ENCODE results near the gene ITGAE.

ITGAE gene

DNA sequence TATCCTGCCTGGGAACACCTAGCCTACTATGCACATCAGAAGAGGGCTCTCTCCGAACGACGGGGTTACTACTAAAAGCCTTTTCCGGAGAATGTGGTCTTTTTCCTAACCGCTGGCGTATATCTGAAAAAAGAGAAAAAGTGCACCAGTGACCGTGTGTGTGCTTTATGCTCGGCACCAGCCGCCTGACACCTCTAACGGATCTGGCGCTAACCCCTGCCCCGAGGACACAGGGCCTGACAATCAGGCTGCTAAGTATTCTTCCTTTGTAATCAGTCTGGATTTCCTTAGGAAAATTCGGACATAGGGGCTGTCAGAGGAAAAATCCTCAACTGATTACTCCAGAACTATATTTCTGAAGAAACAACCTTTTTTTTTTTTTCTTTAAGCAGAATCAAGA, 13.4 kb upstream of the ITGAE start:
- Histone ChIP-seq H3K4me1 (ENCODE audit: insufficient read depth, low read length) (no peaks in the 10 kb centered on the region), H3K9ac (ENCODE audit: low read depth, low read length) (no peak overlapping the region), H3K27me3 (ENCODE audit: insufficient read depth, low read length) (no peaks in the 10 kb centered on the region), H3K4me3 (ENCODE audit: low read length) (no peak overlapping the region), H3K27ac (ENCODE audit: low read depth, low read length) (no peak overlapping the region), H3K36me3 (ENCODE audit: insufficient read depth, low read length) (peaks cover 96% of the 10 kb centered on the region), H3K9me3 (ENCODE audit: insufficient read depth, low read depth, low read length) (no peaks in the 10 kb centered on the region)
- WGBS = 96% methylated on average over 13 of the region's 13 CpGs

DNA sequence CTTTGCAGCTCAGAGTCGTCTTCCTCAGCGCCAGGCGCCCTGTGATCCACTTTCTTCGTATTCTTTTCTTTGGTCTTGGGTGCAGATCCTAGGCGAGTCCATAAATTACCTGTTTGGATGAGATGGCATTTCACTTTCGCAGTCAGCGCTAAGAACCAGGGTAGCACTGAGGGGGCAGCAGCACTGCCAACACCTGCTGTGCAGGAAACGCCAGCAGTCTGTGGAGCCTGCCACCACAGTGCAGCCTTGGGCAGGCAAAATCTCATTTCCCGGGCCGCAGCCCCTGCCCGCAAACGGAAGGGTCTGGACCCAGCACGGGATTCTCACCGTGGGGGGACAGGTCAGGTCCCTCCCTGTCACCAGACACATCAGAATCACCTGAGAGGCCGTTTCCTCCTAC, 12.2 kb upstream of the ITGAE start:
- Histone ChIP-seq H3K4me1 (ENCODE audit: insufficient read depth, low read length) (no peaks in the 10 kb centered on the region), H3K9me3 (ENCODE audit: insufficient read depth, low read depth, low read length) (no peaks in the 10 kb centered on the region), H3K9ac (ENCODE audit: low read depth, low read length) (no peak overlapping the region), H3K4me3 (ENCODE audit: low read length) (no peak overlapping the region), H3K27ac (ENCODE audit: low read depth, low read length) (no peak overlapping the region), H3K27me3 (ENCODE audit: insufficient read depth, low read length) (no peaks in the 10 kb centered on the region), H3K36me3 (ENCODE audit: insufficient read depth, low read length) (peaks cover 96% of the 10 kb centered on the region)
- 93% methylated on average over 15 of the region's 15 CpGs for WGBS

GRCh38 chr17:3812771-3813170, 11.8 kb upstream of the ITGAE start:
- 96% methylated on average over 12 of the region's 12 CpGs for WGBS
- H3K27ac ChIP-seq (ENCODE audit: low read depth, low read length) = no peak overlapping the region
- no peak overlapping the region for H3K9ac ChIP-seq (ENCODE audit: low read depth, low read length)
- no peaks in the 10 kb centered on the region for H3K9me3 ChIP-seq (ENCODE audit: insufficient read depth, low read depth, low read length)
- no peaks in the 10 kb centered on the region for H3K27me3 ChIP-seq (ENCODE audit: insufficient read depth, low read length)
- peaks cover 96% of the 10 kb centered on the region for H3K36me3 ChIP-seq (ENCODE audit: insufficient read depth, low read length)
- no peaks in the 10 kb centered on the region for H3K4me1 ChIP-seq (ENCODE audit: insufficient read depth, low read length)
- no peak overlapping the region for H3K4me3 ChIP-seq (ENCODE audit: low read length)

DNA sequence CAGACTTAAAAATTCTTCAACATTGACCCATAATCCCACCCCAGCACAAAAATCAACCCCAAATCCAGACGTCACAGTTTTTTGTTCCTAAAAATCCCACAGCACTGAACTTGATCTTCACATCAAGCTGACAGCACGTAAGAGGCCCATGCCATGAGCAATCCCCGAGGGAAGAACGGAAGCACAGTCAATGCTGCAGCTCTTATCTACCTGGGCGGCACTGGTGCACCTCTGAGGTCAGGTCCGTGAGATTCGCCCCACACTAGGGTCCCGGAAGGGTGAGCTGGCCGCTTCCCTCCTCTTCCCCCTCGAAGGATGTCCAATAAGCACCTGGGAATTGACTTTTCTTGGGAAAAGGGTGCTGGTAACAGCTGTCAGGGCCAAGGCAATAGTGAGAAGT, 11.3 kb upstream of the ITGAE start:
- Histone ChIP-seq H3K36me3 (ENCODE audit: insufficient read depth, low read length) (peaks cover 97% of the 10 kb centered on the region), H3K9me3 (ENCODE audit: insufficient read depth, low read depth, low read length) (no peaks in the 10 kb centered on the region), H3K4me3 (ENCODE audit: low read length) (no peak overlapping the region), H3K27me3 (ENCODE audit: insufficient read depth, low read length) (no peaks in the 10 kb centered on the region), H3K27ac (ENCODE audit: low read depth, low read length) (no peak overlapping the region), H3K9ac (ENCODE audit: low read depth, low read length) (no peak overlapping the region), H3K4me1 (ENCODE audit: insufficient read depth, low read length) (no peaks in the 10 kb centered on the region)
- WGBS = 92% methylated on average over 10 of the region's 10 CpGs

DNA sequence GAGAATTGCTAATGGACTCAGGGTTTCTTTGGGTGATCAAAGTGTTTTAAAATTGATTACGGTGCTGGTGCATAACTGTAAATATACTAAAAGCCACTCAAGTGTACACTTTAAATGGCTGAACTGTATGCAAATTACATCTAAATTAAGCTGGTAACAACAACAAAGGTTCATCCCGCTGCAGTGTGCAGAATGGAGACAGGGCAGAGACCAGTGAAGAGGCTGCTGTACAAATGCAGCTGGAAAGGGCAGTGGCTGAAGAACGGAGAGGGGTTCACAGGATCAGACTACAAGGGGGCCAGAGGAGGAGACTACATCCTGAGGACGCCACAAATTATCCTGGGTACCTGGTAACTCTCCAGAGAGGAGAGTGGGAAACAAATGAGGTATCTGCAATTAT, 9.0 kb upstream of the ITGAE start:
- WGBS = 90% methylated on average over 4 of the region's 4 CpGs
- Histone ChIP-seq H3K27me3 (ENCODE audit: insufficient read depth, low read length) (no peaks in the 10 kb centered on the region), H3K4me1 (ENCODE audit: insufficient read depth, low read length) (no peaks in the 10 kb centered on the region), H3K36me3 (ENCODE audit: insufficient read depth, low read length) (peaks cover 94% of the 10 kb centered on the region), H3K4me3 (ENCODE audit: low read length) (no peak overlapping the region), H3K27ac (ENCODE audit: low read depth, low read length) (no peak overlapping the region), H3K9me3 (ENCODE audit: insufficient read depth, low read depth, low read length) (no peaks in the 10 kb centered on the region), H3K9ac (ENCODE audit: low read depth, low read length) (no peak overlapping the region)

- Histone ChIP-seq H3K4me3 (ENCODE audit: low read length) (no peak overlapping the region), H3K27ac (ENCODE audit: low read depth, low read length) (no peak overlapping the region), H3K36me3 (ENCODE audit: insufficient read depth, low read length) (peaks cover 85% of the 10 kb centered on the region), H3K27me3 (ENCODE audit: insufficient read depth, low read length) (no peaks in the 10 kb centered on the region), H3K9ac (ENCODE audit: low read depth, low read length) (no peak overlapping the region), H3K4me1 (ENCODE audit: insufficient read depth, low read length) (no peaks in the 10 kb centered on the region), H3K9me3 (ENCODE audit: insufficient read depth, low read depth, low read length) (no peaks in the 10 kb centered on the region)
- WGBS = 95% methylated on average over 4 of the region's 4 CpGs
Measured at GRCh38 chr17:3809135-3809534, 8.1 kb upstream of the ITGAE start.

DNA sequence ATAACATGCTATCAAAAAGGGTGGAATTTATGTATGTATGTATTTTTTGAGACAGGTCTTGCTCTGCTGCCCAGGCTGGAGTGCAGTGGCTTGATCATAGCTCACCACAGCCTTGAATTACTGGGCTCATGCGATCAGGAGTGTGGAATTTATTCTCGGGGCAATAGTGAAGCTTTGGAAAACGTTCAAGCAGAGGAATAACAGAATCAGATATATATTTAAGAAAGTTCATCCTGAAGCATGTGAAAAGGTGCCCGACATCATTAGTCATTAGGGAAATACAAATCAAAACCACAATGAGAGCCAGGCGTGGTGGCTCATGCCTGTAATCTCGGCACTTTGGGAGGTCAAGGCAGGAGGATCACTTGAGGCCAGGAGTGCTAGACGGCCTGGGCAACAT, 7.7 kb upstream of the ITGAE start:
- peaks cover 81% of the 10 kb centered on the region for H3K36me3 ChIP-seq (ENCODE audit: insufficient read depth, low read length)
- no peaks in the 10 kb centered on the region for H3K4me1 ChIP-seq (ENCODE audit: insufficient read depth, low read length)
- no peak overlapping the region for H3K4me3 ChIP-seq (ENCODE audit: low read length)
- 96% methylated on average over 7 of the region's 7 CpGs for WGBS
- no peak overlapping the region for H3K27ac ChIP-seq (ENCODE audit: low read depth, low read length)
- H3K27me3 ChIP-seq (ENCODE audit: insufficient read depth, low read length) = no peaks in the 10 kb centered on the region
- H3K9ac ChIP-seq (ENCODE audit: low read depth, low read length) = no peak overlapping the region
- H3K9me3 ChIP-seq (ENCODE audit: insufficient read depth, low read depth, low read length) = no peaks in the 10 kb centered on the region

GRCh38 chr17:3805581-3805980, 4.6 kb upstream of the ITGAE start:
- H3K9ac ChIP-seq (ENCODE audit: low read depth, low read length) = no peak overlapping the region
- H3K4me1 ChIP-seq (ENCODE audit: insufficient read depth, low read length) = no peaks in the 10 kb centered on the region
- no peak overlapping the region for H3K27ac ChIP-seq (ENCODE audit: low read depth, low read length)
- H3K9me3 ChIP-seq (ENCODE audit: insufficient read depth, low read depth, low read length) = no peaks in the 10 kb centered on the region
- no peak overlapping the region for H3K4me3 ChIP-seq (ENCODE audit: low read length)
- WGBS = 89% methylated on average over 5 of the region's 5 CpGs
- no peaks in the 10 kb centered on the region for H3K27me3 ChIP-seq (ENCODE audit: insufficient read depth, low read length)
- peaks cover 67% of the 10 kb centered on the region for H3K36me3 ChIP-seq (ENCODE audit: insufficient read depth, low read length)

GRCh38 chr17:3804503-3804931, 3.5 kb upstream of the ITGAE start:
- H3K9ac ChIP-seq (ENCODE audit: low read depth, low read length) = no peak overlapping the region

DNA sequence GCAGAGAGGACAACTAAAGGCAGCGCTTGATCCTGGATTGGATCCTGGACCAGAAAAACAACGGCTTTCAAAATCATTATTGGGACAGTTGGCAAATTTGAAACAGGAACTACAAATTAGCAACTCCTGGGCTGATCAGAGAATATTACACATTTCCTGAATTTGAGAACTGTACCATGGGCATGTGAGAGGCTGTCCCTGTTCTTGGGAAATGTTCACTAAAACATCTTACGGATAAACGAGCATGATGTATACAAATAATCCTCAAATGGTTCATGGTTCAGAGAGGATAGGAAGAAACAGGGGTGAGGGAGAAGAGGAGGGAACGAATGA, 2.3 kb upstream of the ITGAE start:
- no peaks in the 10 kb centered on the region for H3K9me3 ChIP-seq (ENCODE audit: insufficient read depth, low read depth, low read length)
- no peaks in the 10 kb centered on the region for H3K27me3 ChIP-seq (ENCODE audit: insufficient read depth, low read length)
- no peak overlapping the region for H3K27ac ChIP-seq (ENCODE audit: low read depth, low read length)
- no peak overlapping the region for H3K4me3 ChIP-seq (ENCODE audit: low read length)
- no peaks in the 10 kb centered on the region for H3K4me1 ChIP-seq (ENCODE audit: insufficient read depth, low read length)
- H3K9ac ChIP-seq (ENCODE audit: low read depth, low read length) = no peak overlapping the region
- H3K36me3 ChIP-seq (ENCODE audit: insufficient read depth, low read length) = peaks cover 46% of the 10 kb centered on the region
- WGBS = 92% methylated on average over 5 of the region's 5 CpGs

More at GRCh38 chr17:3804503-3804931, 3.5 kb upstream of the ITGAE start:
- Histone ChIP-seq H3K4me1 (ENCODE audit: insufficient read depth, low read length) (no peaks in the 10 kb centered on the region), H3K27me3 (ENCODE audit: insufficient read depth, low read length) (no peaks in the 10 kb centered on the region), H3K9me3 (ENCODE audit: insufficient read depth, low read depth, low read length) (no peaks in the 10 kb centered on the region), H3K4me3 (ENCODE audit: low read length) (no peak overlapping the region), H3K36me3 (ENCODE audit: insufficient read depth, low read length) (peaks cover 57% of the 10 kb centered on the region), H3K27ac (ENCODE audit: low read depth, low read length) (no peak overlapping the region)
- 81% methylated on average over 6 of the region's 6 CpGs for WGBS

DNA sequence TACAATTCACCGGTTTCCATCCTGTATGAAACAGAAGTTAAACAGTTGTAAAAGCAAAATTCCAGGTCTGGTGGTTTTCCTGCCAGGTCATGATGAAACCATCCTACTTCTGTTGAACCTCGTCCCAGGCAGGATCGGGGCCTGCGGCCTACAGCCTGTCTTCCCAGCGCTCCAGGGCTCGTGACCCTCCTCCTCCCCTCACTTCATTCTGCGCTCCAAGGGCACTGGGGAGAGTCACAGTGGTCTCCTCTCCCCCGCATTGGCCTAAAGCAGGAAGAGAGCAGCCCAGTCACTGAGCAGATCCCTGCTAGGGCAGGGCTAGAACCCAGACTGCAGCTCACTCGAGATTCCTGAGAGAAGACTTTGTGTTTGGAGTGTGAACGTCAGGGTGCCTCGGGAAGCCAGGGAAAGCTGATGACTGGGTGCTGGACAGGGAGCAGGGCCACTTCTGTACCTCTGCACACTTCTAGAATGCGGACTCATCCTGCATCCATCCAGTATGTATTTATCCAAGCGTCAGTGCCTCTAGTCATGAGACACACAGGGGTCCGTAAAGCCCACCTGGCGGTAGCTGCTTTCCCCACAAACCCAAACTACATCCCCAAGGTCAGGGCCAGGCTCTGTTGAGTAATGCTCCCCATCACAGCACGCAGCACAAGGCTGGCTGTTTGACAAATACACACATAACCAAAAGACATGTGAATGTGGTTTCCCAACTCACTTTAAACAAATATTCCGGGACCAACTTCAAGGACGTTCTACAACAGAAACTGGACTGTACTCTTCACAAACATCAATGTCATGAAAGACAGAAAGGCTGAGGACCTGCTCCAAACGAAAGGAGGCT, 1.7 kb upstream of the ITGAE start:
- 93% methylated on average over 19 of the region's 19 CpGs for WGBS
- H3K27me3 ChIP-seq (ENCODE audit: insufficient read depth, low read length) = no peaks in the 10 kb centered on the region
- no peak overlapping the region for H3K27ac ChIP-seq (ENCODE audit: low read depth, low read length)
- H3K36me3 ChIP-seq (ENCODE audit: insufficient read depth, low read length) = peaks cover 40% of the 10 kb centered on the region
- no peaks in the 10 kb centered on the region for H3K4me1 ChIP-seq (ENCODE audit: insufficient read depth, low read length)
- H3K9me3 ChIP-seq (ENCODE audit: insufficient read depth, low read depth, low read length) = no peaks in the 10 kb centered on the region
- H3K4me3 ChIP-seq (ENCODE audit: low read length) = no peak overlapping the region
- H3K9ac ChIP-seq (ENCODE audit: low read depth, low read length) = no peak overlapping the region

GRCh38 chr17:3801792-3802191, 804 bp upstream of the ITGAE start:
- H3K4me1 ChIP-seq (ENCODE audit: insufficient read depth, low read length) = no peaks in the 10 kb centered on the region
- WGBS = 97% methylated on average over 10 of the region's 10 CpGs
- H3K4me3 ChIP-seq (ENCODE audit: low read length) = no peak overlapping the region
- no peak overlapping the region for H3K9ac ChIP-seq (ENCODE audit: low read depth, low read length)
- H3K36me3 ChIP-seq (ENCODE audit: insufficient read depth, low read length) = peaks cover 31% of the 10 kb centered on the region
- H3K27me3 ChIP-seq (ENCODE audit: insufficient read depth, low read length) = no peaks in the 10 kb centered on the region
- no peak overlapping the region for H3K27ac ChIP-seq (ENCODE audit: low read depth, low read length)
- H3K9me3 ChIP-seq (ENCODE audit: insufficient read depth, low read depth, low read length) = no peaks in the 10 kb centered on the region

Data from HUES64 (cell line).